Measurements from ENCODE around the gene GUCD1.

The GUCD1 gene

GRCh38 chr22:24523873-24524272, 31.1 kb downstream of the GUCD1 start:
- no peak for DNase-seq

DNA sequence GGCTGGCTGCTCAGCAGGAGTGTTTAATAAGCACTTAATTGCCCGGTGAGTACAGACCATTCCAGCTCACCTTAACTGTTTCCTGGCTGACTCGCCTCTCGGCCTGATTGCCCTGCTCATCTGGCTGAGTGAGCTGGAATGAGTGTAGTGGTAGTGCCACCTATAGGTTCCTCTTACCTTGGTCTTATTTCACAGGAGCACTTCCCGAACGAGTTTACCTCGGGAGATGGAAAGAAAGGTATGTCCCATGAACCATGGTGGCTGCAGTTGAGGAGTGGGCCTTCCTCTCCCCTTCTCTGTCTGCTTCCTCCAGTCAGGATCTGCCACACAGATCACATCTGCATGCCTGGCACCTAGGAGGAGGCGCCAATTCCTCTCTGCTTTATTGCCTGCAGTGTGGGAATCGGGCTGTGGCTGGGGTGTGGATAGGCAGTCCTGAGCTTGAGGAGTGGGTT, 33.1 kb downstream of the GUCD1 start:
- DNase-seq: peak; percentile 76

GRCh38 chr22:24519496-24519895, 35.4 kb downstream of the GUCD1 start:
- DNase-seq: no peak

GRCh38 chr22:24518771-24519485, 36.0 kb downstream of the GUCD1 start:
- DNase-seq: no peak

DNA sequence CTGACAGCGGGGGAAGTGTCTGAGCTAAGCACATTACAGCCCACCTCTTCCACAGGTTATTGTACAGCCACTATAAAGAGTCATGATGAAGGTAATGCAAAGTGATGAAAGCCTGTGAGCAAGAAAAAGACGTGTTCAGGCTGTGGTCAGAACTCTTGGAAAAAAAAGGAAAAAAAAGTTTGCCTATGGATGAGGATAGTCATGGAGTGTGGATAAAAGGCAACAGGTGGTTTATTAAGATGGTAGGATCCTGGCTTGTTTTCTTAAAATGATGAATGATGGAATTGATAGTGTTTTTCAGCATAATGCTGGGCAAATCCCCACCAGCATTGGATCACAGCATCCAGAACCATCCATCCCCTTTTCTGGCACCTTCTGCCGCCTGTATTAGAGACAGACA, 36.7 kb downstream of the GUCD1 start:
- DNase-seq: no peak

DNA sequence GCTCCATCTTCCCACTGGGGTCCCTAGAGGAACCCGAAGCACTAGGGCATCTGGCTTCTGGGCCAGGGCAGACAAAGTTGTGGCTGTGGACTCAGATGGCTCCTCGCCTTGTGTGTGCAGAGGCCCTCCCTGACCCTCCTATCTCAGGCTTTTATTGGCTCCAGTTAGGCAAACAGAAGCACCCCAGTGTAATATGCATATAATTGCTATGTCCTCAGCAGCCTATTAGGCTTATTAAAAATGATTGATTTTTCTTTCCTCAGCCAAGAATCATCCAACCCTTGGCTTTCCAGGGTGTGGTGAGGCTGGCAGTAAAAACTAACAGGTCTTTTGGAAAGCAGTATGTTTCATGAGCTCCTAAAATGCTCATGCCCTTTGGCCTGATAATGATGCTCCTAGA, 37.5 kb downstream of the GUCD1 start:
- peak; percentile 27 for DNase-seq

GRCh38 chr22:24516301-24516737, 38.6 kb downstream of the GUCD1 start:
- DNase-seq: no peak

GRCh38 chr22:24515027-24515338, 40.0 kb downstream of the GUCD1 start:
- no peak for DNase-seq

DNA sequence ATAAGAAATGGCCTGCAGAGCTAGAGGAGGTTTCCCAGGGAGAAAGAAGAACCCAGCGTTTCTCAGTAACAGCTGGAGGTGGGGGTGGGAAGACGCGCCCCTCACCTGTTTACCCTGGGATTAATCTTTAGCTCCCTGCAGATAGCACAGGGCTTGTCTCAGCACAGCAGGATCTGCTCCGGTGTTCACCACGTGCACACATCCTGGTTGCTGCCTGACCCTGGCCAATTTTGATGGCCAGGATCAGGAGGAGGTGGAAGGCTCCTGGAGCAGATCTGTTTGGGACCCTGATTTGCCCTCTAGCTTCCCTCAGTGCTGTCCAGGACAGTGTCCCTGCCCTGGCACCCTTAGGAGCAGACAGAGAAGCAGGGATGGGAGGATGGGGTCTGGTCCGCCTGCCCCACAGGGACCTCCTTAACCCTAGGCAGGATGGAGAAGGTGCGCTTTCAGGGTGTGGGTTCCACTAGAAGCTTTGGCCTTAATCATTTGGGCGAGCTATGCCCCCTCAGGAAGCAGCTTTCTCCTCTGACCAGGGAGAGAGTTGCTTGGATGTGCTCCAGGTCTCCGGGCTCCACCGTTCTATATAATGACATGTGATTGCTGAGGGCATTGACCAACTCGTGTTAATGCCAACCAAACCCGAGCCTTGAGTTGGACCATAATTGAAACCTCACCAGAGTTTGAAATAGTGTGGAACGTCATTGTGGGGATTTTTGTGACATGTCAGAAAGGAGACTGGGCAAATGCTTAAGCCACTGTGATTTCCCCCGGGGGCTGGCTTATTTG, 40.5 kb downstream of the GUCD1 start:
- DNase-seq: no peak

DNA sequence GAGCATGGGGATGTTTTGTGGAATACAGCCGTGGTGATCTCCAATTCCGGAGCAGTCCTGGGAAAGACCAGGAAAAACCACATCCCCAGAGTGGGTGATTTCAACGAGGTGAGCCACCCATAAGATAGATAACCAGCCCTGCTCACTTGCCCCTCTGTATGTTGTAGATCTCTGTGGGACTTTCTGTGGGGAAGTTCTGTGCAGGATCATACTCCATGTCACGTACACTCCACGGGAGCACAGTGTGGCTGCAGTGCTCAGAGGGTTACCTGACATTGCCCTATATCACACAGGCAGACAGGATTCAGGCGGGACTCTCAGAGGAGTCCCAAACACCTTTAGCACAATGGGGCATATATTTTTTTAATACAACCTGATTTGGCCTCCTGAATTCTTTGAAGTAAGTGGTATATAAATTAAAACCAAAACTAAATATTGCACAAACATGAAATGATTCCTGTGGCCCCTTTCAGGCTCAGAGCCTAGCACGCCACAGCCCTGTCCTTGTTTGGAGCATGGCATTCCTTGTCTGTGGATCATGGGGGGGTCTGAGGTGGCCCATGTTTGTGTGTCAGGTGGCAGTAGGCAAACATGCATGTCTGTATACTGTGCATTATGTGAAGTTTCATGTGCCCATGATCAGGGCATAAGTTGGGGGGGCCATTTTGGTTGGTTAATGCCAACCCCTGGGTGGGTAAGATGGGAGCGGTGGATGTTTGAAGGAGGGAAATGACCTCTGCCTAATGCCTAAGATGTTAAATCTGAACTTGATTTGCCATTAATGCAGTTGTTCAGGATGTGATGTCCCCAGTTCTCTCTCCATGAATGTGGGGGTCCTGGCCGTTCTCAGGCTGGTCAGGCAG, 41.3 kb downstream of the GUCD1 start:
- no peak for DNase-seq

DNA sequence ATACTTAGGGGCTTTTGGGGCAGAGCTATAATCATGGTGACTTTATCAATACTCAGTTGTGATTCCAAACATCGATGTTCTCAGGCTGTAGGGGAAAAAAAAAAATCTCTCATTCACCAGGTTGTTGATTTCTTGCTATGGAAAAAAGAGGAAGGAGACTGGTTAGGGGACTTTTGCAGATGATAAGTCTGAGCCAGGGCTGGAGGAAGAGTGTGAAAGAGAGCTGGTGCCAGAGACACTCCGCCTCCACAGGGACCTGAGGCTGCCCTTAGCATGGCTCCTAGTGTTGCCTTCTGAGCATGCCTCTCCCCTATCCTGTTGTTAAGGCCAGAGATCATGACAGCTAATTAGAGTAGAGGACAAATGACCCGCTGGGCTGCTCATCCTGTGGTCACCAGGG, 42.9 kb downstream of the GUCD1 start:
- no peak for DNase-seq

DNA sequence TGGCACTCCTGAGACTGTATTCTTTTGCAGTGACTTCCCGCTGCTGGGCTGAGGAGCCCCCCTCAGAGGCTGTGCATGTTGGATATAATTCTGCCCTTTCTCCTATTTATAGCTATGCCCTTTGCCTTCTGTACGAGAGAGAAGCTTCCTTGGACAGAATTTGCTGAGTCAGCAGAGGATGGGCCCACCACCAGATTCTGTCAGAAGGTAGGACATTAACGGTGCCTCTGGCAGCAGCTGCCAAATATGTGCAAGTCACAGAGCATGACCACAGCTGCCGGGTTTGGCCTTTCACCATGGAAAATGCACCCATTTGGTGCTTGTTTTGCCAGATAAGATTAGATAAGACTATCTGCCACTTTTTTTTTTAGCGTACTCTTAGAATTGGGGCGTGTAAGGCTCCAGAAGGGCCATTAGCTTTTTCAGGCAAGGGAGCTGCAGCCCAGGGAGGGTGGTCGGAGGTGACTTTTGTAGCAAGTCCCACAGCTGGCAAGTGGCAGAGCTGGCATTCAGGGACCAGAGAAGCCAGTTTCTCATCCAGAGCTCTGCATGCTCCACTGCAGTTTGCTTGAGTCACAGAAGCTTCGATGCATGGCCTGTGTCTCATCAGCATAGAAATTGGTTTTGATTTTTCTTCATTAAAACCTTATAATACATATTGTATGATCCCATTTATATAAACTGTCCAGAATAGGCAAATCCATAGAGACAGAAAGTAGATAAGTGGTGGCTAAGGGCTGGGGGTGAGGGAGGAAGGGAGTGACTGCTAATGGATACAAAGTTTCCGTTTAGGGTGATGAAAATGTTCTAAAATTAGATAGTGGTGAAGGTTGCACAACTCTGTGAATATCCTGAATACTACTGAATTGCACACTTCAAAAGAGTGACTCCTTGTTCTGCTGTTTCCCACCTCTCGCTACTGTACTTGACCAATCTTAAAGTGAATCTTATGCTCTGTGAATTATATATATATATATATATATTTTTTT, 44.0 kb downstream of the GUCD1 start:
- no peak for DNase-seq

- no peak for DNase-seq
Observed at GRCh38 chr22:24507716-24508115, 47.2 kb downstream of the GUCD1 start.

DNA sequence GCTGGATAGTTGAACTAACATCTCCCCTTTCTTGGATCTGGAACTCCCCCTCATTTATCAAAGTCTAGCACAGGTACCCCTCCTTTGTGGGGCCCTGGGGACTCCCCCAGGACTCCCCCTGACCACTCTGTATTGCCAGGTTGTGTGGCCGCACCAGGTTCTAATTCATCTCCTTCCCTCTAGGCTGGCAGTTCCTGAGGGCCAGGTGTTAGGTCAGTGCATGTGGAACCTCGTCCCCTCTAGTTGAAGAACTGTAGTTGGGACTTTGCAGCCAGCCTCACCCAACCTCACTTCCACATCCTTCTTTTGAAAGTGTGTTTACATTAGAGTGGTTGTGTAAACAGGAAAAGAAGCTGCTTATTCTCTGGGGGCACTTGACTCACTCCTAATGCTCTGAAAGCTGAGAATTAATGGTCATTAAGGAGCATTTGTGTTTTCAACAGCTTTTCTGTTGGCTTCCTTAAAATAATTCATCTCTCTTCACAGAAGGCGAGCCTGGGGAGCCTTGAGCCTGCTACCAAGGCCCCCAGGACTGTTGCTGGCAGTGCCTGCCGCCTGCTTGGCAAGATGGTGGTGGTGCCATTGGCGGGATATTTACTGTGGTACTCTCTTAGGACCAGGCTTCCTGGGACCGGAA, 48.0 kb downstream of the GUCD1 start:
- DNase-seq: peak; percentile 73

GRCh38 chr22:24504956-24505736, 49.8 kb downstream of the GUCD1 start:
- DNase-seq: peak; percentile 61

- DNase-seq: no peak
Observed at GRCh38 chr22:24504540-24504939, 50.4 kb downstream of the GUCD1 start.

DNA sequence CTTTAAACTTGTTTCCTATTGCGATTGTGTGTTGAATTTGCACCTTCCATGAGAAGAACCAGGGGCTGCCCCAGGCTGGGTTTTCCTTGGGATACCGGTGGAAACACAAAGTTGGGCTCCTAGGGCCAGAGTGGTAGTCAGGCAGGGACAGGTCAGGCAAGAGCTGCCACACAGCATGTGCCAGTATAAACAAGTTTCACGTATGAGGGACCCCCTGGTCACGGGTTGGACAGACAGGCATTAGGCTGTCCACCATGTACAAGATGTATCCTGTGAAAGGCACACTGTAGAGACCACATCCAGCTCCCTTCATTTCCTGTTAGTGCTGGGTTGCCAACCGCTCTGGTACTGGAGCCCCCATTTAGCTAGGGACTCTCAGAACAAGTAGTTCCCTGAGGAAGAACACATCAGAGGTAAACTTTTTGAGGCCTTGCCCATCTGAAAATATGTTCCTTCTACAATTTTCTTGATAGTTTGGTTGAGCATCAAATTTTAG, 51.0 kb downstream of the GUCD1 start:
- no peak for DNase-seq

- no peak for DNase-seq
Observed at GRCh38 chr22:24503137-24503842, 51.6 kb downstream of the GUCD1 start.

DNA sequence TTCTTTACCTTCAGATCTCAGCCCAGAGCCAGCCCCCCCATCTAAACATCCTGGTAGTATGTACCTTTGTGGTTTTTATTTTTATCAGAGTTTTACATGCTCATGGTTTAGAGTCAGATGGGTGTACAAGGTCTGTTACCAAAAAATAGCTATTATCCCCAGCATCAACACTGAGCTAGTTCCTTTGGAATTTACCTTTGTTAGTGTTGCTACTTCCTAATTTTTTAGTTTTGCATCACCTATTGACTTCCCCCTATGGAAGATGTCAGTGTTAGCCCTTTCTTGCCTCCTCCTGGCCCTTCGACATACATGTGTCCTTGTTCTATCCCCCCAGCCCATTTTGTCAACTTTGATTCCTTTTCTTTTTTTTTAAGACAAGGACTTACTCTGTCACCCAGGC, 52.4 kb downstream of the GUCD1 start:
- DNase-seq: no peak

- DNase-seq: no peak
Observed at GRCh38 chr22:24502034-24502433, 52.9 kb downstream of the GUCD1 start.

All from NCI-H1092 (cell line).